Gastroesophageal sphincter (tissue), 4 donors: Measurements from ENCODE around the gene IMMP2L. TPM values are rescaled to one million over a fixed set of nuclear protein-coding genes. Genes with fewer than 3 reads are reported as not detected.

Experiments
- ATAC-seq: fragments of 150-250 bp; one replicate; pipeline ENCODE4 v1.9.1; 2016; ENCODE audit warnings: mild to moderate bottlenecking, moderate library complexity
- H3K27ac ChIP-seq, 4 donors: fragments of 200-600 bp; sonication (generic) in 3 of 4; 1 replicate in 3 of 4; 2 replicates in 1 of 4; pipeline ENCODE4 v1.5.1; 2016 to 2019
- H3K27me3 ChIP-seq: fragments of 200-600 bp; sonication (generic); one replicate; pipeline ENCODE4 v1.5.1; 2019
- H3K36me3 ChIP-seq, 2 donors: fragments of 200-600 bp; sonication (generic); one replicate each; pipeline ENCODE4 v1.5.1; 2019; ENCODE audit warnings: control low read depth in 1 of 2
- H3K4me1 ChIP-seq, 3 donors: fragments of 200-600 bp; sonication (generic); 1 replicate in 2 of 3; 2 replicates in 1 of 3; pipeline ENCODE4 v1.5.1; 2016 to 2019; ENCODE audit warnings: control low read depth in 2 of 3
- H3K4me3 ChIP-seq, 2 donors: fragments of 200-600 bp; sonication (generic); one replicate each; pipeline ENCODE4 v1.5.1; 2019; ENCODE audit warnings: mild to moderate bottlenecking in 1 of 2, moderate library complexity in 1 of 2
- H3K9me3 ChIP-seq, 3 donors: fragments of 200-600 bp; sonication (generic); one replicate each; pipeline ENCODE4 v1.5.1; 2017 to 2019; ENCODE audit warnings: control low read depth in 2 of 3
- EP300 ChIP-seq: sonication (generic); formaldehyde crosslinking; IDR thresholded peaks from one replicate; pipeline ENCODE4 v1.6.1; 2017; ENCODE audit warnings: antibody characterized with exemption, mild to moderate bottlenecking
- POLR2A ChIP-seq, 2 donors: fragments of 450-650 bp; IDR thresholded peaks; one replicate each; pipeline ENCODE4 v1.6.1; 2017; ENCODE audit warnings: antibody characterized with exemption in 2 of 2, mild to moderate bottlenecking in 2 of 2, moderate library complexity in 1 of 2
- POLR2AphosphoS5 ChIP-seq: sonication (generic); formaldehyde crosslinking; IDR thresholded peaks from one replicate; pipeline ENCODE4 v1.6.1; 2017; ENCODE audit warnings: antibody characterized with exemption
- WGBS, 2 donors: methylation state at CpG; one replicate each; pipeline ENCODE4 v1.1.5; 2018; ENCODE audit warnings: low coverage in 1 of 2; 5-methylcytosine and 5-hydroxymethylcytosine counted together
- total RNA-seq, 4 donors: library from RNA; depleted of rRNA; stranded (reverse); fragments of >200 nt; gene quantifications; one replicate each; pipeline ENCODE4 v1.1.0, GENCODE V29; 2016
- TF ChIP-seq, protein P1 (sequence below), 4 experiments: fragments of 200-600 bp in 2 of 4; fragments of 450-650 bp in 2 of 4; sonication (generic) in 1 of 4; IDR thresholded peaks; one replicate each; pipeline ENCODE4 v1.5.1; 2017 to 2019; ENCODE audit warnings: antibody characterized with exemption in 4 of 4, mild to moderate bottlenecking in 2 of 4, moderate library complexity in 2 of 4

The IMMP2L gene
- total RNA-seq, 4 donors from 2014 or later: 13.6 to 38.5 (median 30.1) TPM

DNA sequence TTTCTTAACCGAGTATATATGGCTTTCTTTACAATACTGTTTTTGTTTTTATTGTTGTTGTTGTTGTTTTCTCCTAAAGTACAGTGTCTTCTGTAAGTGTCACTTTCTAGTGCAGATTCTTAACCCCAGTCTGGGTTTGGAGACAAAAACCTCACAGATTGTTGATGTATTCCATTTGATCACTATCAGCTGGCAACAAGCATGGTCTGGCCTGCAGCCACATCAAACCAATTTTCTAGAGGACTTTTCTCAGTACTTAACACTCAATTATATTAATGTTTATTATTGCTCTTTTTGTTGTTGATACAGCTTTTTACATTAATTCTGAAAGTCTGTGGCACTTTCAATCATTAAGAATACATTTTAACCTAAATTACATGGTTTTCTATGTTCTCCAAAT is 454.3 kb downstream of the IMMP2L start:
- peaks cover 0 to 18% (median 0%) of the 10 kb centered on the region in 3 donors for H3K4me1 ChIP-seq
- no peak for ATAC-seq
- no peak overlapping the region for H3K27ac ChIP-seq
- TF ChIP-seq POLR2AphosphoS5: no peak
- TF ChIP-seq EP300: no peak
- no peak for TF ChIP-seq POLR2A (IDR thresholded peaks at IDR 0.05)
- TF ChIP-seq, protein P1, sequence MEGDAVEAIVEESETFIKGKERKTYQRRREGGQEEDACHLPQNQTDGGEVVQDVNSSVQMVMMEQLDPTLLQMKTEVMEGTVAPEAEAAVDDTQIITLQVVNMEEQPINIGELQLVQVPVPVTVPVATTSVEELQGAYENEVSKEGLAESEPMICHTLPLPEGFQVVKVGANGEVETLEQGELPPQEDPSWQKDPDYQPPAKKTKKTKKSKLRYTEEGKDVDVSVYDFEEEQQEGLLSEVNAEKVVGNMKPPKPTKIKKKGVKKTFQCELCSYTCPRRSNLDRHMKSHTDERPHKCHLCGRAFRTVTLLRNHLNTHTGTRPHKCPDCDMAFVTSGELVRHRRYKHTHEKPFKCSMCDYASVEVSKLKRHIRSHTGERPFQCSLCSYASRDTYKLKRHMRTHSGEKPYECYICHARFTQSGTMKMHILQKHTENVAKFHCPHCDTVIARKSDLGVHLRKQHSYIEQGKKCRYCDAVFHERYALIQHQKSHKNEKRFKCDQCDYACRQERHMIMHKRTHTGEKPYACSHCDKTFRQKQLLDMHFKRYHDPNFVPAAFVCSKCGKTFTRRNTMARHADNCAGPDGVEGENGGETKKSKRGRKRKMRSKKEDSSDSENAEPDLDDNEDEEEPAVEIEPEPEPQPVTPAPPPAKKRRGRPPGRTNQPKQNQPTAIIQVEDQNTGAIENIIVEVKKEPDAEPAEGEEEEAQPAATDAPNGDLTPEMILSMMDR (IDR thresholded peaks at IDR 0.05): no peak
- no peaks in the 10 kb centered on the region for H3K9me3 ChIP-seq
- H3K36me3 ChIP-seq: no peaks in the 10 kb centered on the region
- WGBS, 2 donors: 73% methylated on average over 1 of the region's 1 CpG; no CpG with 5 or more reads in 1 of the 2 donors
- no peaks in the 10 kb centered on the region for H3K27me3 ChIP-seq
- H3K4me3 ChIP-seq: no peak overlapping the region

DNA sequence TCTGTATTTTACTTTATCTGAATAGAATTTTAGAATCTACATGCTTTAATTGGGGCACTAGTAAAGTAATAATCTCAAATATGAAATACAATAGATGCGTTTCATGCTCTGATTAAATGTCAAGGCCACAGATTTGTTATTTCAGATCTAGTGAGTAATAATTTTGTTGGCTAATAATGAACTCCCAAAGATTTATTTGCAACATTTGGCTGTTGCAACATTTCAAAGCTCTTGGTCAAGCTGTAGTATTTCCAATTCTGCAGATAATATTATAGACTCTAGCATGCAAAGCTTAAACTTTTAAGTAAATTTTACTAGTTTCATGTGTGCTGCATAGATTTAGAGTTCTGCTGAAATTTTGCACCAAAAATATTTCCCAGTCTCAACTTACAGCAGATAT is 454.7 kb downstream of the IMMP2L start:
- 52 to 75% methylated on average over 1 of the region's 1 CpG for WGBS, 2 donors
- ATAC-seq: no peak
- no peak overlapping the region for H3K4me3 ChIP-seq
- no peaks in the 10 kb centered on the region for H3K36me3 ChIP-seq
- no peaks in the 10 kb centered on the region for H3K27me3 ChIP-seq
- H3K4me1 ChIP-seq: peaks cover 0 to 18% (median 0%) of the 10 kb centered on the region in 3 donors
- H3K27ac ChIP-seq: no peak overlapping the region
- no peaks in the 10 kb centered on the region for H3K9me3 ChIP-seq
- TF ChIP-seq EP300: no peak
- TF ChIP-seq POLR2AphosphoS5: no peak
- TF ChIP-seq, protein P1 (IDR thresholded peaks at IDR 0.05): no peak
- no peak for TF ChIP-seq POLR2A (IDR thresholded peaks at IDR 0.05)

DNA sequence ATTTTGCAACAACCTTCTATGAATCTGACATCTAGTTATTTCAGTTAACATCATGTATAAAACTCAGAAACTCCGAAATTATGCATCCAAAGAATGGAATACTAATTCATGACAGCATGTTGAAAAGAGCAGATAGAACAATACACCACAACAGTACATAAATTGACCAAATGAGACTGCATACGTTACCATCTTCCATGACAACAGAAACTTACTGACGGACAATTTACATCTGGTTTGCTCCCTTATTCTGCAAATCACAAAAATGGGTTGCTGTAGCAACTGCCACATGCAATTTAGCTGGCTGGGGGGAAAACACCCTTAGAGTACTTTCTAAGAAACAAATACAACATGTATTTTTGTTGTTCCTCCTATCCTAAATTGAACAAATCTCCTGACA is 457.0 kb downstream of the IMMP2L start:
- no peak for TF ChIP-seq EP300
- no peak for TF ChIP-seq POLR2AphosphoS5
- TF ChIP-seq, protein P1 (IDR thresholded peaks at IDR 0.05): no peak
- TF ChIP-seq POLR2A (IDR thresholded peaks at IDR 0.05): no peak
- 89 to 91% methylated on average over 1 to 3 of the region's 3 CpGs for WGBS, 2 donors
- no peaks in the 10 kb centered on the region for H3K9me3 ChIP-seq

DNA sequence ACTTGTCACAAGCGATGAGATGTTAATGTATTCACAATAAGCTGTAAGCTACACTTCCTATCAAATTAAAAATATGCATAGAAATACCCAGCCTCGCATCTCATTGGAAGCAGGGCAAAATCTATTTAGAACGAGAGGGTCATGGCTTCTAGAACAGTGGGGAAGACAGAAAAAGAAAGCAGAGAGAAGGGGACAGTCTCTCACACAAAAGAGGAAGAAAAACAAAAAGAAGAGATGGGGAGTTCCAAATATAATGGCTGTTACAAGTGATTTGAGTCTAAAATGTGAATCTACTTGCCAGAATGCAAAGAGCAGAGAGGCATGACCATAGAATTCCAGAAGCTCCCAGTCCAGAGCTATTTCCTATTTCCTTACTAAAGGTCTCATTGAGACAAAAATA is 457.6 kb downstream of the IMMP2L start:
- Histone ChIP-seq H3K9me3 (no peaks in the 10 kb centered on the region), H3K36me3 (no peaks in the 10 kb centered on the region), H3K4me3 (no peak overlapping the region), H3K27me3 (no peaks in the 10 kb centered on the region), H3K4me1 (peaks cover 0 to 18% (median 0%) of the 10 kb centered on the region in 3 donors), H3K27ac (no peak overlapping the region)
- no peak for ATAC-seq
- 90 to 93% methylated on average over 3 of the region's 3 CpGs for WGBS, 2 donors
- TF ChIP-seq POLR2A (IDR thresholded peaks at IDR 0.05): no peak
- no peak for TF ChIP-seq EP300
- TF ChIP-seq POLR2AphosphoS5: no peak

More for the DNA sequence above, 457.0 kb downstream of the IMMP2L start:
- no peaks in the 10 kb centered on the region for H3K27me3 ChIP-seq
- peaks cover 0 to 18% (median 0%) of the 10 kb centered on the region in 3 donors for H3K4me1 ChIP-seq
- H3K27ac ChIP-seq: no peak overlapping the region
- H3K4me3 ChIP-seq: no peak overlapping the region
- H3K36me3 ChIP-seq: no peaks in the 10 kb centered on the region
- no peak for ATAC-seq

DNA sequence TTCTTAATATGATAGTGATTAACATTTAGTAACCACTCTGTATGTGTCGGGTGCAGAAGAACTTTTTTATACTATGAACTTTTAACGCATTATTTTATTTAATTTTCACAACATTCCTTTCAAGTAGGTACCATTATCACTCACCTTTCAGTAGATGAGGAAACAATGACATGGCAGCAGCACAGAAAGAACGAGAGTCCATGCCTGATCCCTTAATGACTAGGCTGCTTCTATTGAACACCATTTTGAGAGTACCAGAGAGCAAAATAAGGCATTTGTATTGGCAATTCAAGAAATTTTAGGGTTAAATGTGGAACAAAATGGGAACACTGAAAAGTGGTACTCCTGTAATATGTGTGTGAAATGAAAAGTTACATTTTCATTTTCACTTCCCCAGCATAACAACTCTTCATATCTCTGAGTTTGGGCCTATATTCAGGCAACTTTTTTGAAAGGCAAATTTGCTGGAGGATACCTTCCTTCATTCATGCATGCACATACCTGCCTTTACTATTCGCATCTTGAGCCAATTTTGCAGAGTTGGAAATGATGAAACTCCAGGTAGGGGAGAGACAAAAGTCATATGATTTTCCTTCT is 458.5 kb downstream of the IMMP2L start:
- Histone ChIP-seq H3K4me1 (peaks cover 0 to 19% (median 0%) of the 10 kb centered on the region in 3 donors), H3K27ac (no peak overlapping the region), H3K9me3 (no peaks in the 10 kb centered on the region), H3K27me3 (no peaks in the 10 kb centered on the region), H3K36me3 (no peaks in the 10 kb centered on the region), H3K4me3 (no peak overlapping the region)
- 94 to 95% methylated on average over 4 of the region's 4 CpGs for WGBS, 2 donors
- TF ChIP-seq POLR2A (IDR thresholded peaks at IDR 0.05) (no peak), POLR2AphosphoS5 (no peak), EP300 (no peak)
- TF ChIP-seq, protein P1 (IDR thresholded peaks at IDR 0.05): no peak
- no peak for ATAC-seq
